ENCODE results near the gene OR2W3. TPM values are rescaled to one million over a fixed set of nuclear protein-coding genes. Genes with fewer than 3 reads are reported as not detected.

OR2W3 gene
- total RNA-seq, 1 experiment from 2014 or later = not detected

- Histone ChIP-seq H3K23me2 (ENCODE audit: insufficient read length, low read depth, low read length, poor library complexity, severe bottlenecking) (no peaks in the 10 kb centered on the region), H3K18ac (ENCODE audit: insufficient read length, low read depth, low read length) (no peak overlapping the region), H4K20me1 (ENCODE audit: control insufficient read depth, insufficient read depth, insufficient read length) (no peaks in the 10 kb centered on the region), H3K4me2 (ENCODE audit: insufficient read depth, insufficient read length, low read length) (peak overlapping the region; percentile 11), H4K5ac (ENCODE audit: insufficient read length, low read depth, low read length) (no peak overlapping the region), H2BK15ac (ENCODE audit: low read depth, low read length) (no peak overlapping the region), H2AFZ (ENCODE audit: low read length) (no peak overlapping the region), H3K4me1 (ENCODE audit: insufficient read depth, low read length) (no peaks in the 10 kb centered on the region), H2BK120ac (ENCODE audit: low read depth, low read length, poor library complexity, severe bottlenecking) (no peak overlapping the region), H3K23ac (ENCODE audit: insufficient read length, low read depth, low read length) (no peak overlapping the region), H4K91ac (ENCODE audit: insufficient read length, low read depth, low read length) (no peak overlapping the region), H3K79me2 (ENCODE audit: insufficient read depth, low read length) (peaks cover 2% of the 10 kb centered on the region; the same call in 1 of the 2 replicates), H3T11ph (ENCODE audit: low read length) (no peak overlapping the region), H3K9ac (ENCODE audit: extremely low read depth, insufficient read length, low read length) (no peak overlapping the region), H3K9me3 (ENCODE audit: control insufficient read depth, low read depth, low read length) (peaks cover 13% of the 10 kb centered on the region), H4K8ac (replicated peaks; ENCODE audit: insufficient read length, low read depth, low read length) (no peak overlapping the region), H3K4ac (ENCODE audit: low read depth, low read length) (no peak overlapping the region), H3K14ac (ENCODE audit: insufficient read depth, low read length) (no peak overlapping the region), H3K79me1 (ENCODE audit: insufficient read depth, low read depth, low read length, poor library complexity, severe bottlenecking) (no peaks in the 10 kb centered on the region), H3K56ac (ENCODE audit: insufficient read length, low read depth, low read length) (no peak overlapping the region), H2BK20ac (ENCODE audit: low read depth, low read length, poor library complexity, severe bottlenecking) (no peak overlapping the region), H2BK5ac (ENCODE audit: insufficient read length, low read length) (no peak overlapping the region), H2BK12ac (ENCODE audit: insufficient read length, low read depth, low read length) (no peak overlapping the region), H3K27me3 (ENCODE audit: insufficient read depth, low read length) (peaks cover 2% of the 10 kb centered on the region; the same call in 1 of the 2 replicates), H3K27ac (ENCODE audit: insufficient read length, low read depth, low read length) (no peak overlapping the region), H2AK5ac (ENCODE audit: insufficient read length, low read length) (no peak overlapping the region)
- peak overlapping the region; percentile 67 to 84 for H3K4me3 Mint-ChIP-seq
- peaks cover 0 to 7% of the 10 kb centered on the region in 2 experiments; a peak in 3 of 4 replicates for H3K4me1 Mint-ChIP-seq
- H3K9me3 Mint-ChIP-seq = peaks cover 54 to 65% of the 10 kb centered on the region in 2 experiments
- WGBS (ENCODE audit: extremely low coverage, insufficient read length, low lambda C conversion rate) = no CpG with 5 or more reads among the region's 15 CpGs
- no peak overlapping the region for H3K27ac Mint-ChIP-seq
- no peaks in the 10 kb centered on the region for H3K36me3 Mint-ChIP-seq (ENCODE audit: insufficient read depth in 1 of 3, low read depth in 3 of 3)
- H3K27me3 Mint-ChIP-seq (ENCODE audit: low read depth) = peaks cover 10% of the 10 kb centered on the region
- no peak for DNase-seq
- TF ChIP-seq CTCF (conservative IDR thresholded peaks at IDR 0.05) = no peak
Measured at GRCh38 chr1:247857985-247858619, 37.3 kb upstream of the OR2W3 start.

Measured in H9 (cell line).